Fibroblast of gingiva (primary cell): Measurements from ENCODE around the gene MRPL34.
A peak's percentile ranks its signal among the peaks of the same experiment; 100 is the strongest.

Source experiments
- DNase-seq: peaks from one replicate; pipeline ENCODE4 v3.0.0-alpha.2; 2011; ENCODE audit warnings: low read depth

Gene MRPL34

GRCh38 chr19:17341386-17341785 lies 35.7 kb downstream of the MRPL34 start:
- no peak for DNase-seq

- no peak for DNase-seq
Observed at GRCh38 chr19:17341845-17342244, 36.2 kb downstream of the MRPL34 start.

- peak; percentile 40 for DNase-seq
Observed at GRCh38 chr19:17346109-17346671, 40.5 kb downstream of the MRPL34 start.

GRCh38 chr19:17347361-17347760 lies 41.7 kb downstream of the MRPL34 start:
- DNase-seq, result no peak

GRCh38 chr19:17347877-17348276 lies 42.2 kb downstream of the MRPL34 start:
- no peak for DNase-seq

- peak; percentile 62 for DNase-seq
Observed at GRCh38 chr19:17348700-17349099, 43.0 kb downstream of the MRPL34 start.

- DNase-seq, result no peak
Observed at GRCh38 chr19:17351815-17352435, 46.3 kb downstream of the MRPL34 start.

- no peak for DNase-seq
Observed at GRCh38 chr19:17352608-17353280, 47.1 kb downstream of the MRPL34 start.

GRCh38 chr19:17353386-17353785 lies 47.7 kb downstream of the MRPL34 start:
- DNase-seq, result no peak
